GM19043 (cell line): Measurements from ENCODE around the gene GCLM.
"Not testable (repeated sequence)": the region's sequence is repeated elsewhere in the genome, so short reads cannot be mapped to it uniquely, and the experiment has no call there.

Source experiments
- ATAC-seq: cut with Tn5 transposase; IDR thresholded peaks from one replicate; pipeline ENCODE4 v1.9.1; 2021; ENCODE audit warnings: low read depth; ENCODE audit not compliant: unreplicated experiment

Gene GCLM

DNA sequence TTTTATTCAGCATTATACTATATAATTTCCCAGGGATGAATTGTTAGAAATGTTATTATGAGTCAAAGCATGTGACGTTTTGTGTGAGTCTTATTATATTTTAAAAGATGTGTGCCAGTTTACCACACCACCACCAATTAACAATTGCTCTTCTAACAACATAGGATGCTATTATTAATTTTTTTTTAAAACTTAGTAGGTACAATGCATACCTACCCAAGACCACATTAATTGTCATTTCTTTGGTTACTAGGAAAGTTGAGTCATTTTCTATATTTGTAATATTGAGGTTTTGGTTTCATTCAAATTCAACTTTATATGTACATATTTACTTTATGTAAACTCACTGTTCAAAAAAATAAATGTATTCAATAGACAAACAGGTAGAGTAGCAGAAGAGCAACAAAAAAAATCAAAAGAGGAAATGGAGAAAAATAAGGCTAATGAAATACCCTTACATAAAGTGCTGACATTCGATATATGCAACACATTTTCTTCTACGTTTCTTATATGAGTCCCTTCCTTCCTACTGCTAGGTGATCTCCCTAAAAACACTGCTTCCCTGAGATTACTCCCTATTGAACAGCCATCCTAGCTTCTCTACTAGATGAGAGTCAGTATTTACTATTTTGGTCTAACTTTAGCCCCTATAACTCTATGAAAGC, 9.6 kb downstream of the GCLM start:
- ATAC-seq: no peak

DNA sequence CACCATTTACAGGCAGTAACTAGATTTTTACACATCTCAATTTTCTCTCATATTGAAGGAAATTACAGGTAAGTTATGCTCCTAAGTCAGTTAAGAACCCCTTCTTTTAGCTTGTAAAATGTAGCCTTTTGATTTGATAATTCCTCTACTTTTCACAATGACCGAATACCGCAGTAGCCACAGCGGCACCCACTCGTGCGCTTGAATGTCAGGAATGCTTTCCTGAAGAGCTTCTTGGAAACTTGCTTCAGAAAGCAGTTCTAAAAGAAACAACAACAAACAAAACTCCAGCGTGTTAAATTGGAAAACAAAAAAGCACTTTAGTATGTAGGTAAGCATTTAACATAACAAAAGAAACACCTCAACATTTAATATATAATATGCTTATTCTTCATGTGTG, 20.3 kb downstream of the GCLM start:
- no peak for ATAC-seq

DNA sequence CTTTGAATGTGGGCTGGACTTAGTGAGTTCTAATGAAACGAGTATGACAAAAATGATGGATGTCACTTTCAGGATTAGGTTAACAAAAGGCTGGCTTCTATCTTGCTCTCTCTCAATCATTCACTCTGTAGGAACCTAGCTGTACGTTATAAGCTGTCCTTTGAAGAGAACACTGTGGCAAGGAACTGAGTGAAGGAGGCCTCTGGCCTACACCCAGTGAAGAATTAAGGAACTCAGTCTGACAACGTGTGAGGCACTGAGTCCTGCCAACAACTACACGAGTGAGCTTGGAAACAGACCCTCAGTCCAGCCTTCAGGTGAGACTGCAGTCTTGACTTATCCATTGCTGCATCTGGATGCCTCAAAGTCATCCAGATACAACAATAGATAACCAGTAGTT, 27.0 kb downstream of the GCLM start:
- ATAC-seq: no peak

DNA sequence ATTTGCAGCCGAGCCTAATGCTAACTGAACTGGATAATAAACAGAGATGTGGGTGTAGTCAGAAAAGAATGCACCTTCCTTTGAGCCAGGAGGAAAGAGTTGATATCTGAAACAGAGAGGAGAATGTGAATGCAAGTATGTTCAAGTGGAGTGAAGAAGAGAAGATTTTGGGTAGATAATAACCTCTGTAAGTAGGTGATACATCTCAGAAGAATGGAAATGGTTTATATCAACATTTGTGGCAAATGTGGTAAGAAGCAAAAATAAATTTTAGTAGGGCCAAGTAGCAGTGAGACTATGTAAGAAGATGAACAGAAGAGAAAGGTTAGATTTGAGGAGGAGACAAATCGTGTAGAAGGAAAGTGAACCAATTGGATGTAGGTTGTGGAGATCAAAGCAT, 28.5 kb downstream of the GCLM start:
- ATAC-seq: no peak

DNA sequence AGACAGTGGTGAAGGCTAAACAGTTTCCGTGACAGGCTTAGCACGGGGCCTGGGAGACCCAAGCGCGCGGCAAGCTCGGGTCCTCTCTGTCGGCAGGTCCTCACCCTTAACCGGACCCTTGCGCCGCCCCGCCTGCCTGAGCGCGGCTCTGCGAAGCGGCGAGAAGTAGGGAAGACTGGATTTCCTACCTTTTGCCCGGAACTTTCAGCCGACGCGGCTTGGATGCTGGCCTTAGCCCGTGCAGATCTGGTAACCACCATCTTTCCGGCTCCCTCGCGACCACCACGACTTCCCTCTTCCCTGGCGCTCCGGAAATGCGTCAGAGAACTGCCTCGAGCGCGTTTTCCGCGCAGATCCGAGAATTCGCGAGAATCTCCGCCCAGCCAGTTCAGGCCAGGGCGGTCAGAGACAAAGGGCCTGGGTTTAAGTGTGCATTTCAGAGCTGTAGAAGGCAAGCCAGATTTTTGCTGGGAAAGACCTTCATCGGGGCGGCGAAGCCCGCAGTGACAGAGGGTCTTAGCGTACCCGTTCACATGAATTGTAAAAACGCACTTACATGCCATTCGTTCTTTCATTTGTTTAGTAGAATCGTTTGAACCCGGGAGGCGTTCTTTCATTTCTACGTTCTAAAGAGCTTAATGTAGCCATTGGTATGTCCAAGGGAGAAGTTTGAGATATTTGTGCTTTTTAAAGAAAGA, 30.2 kb downstream of the GCLM start, which contains the start of gene DNTTIP2:
Gene DNTTIP2 (minus strand): TSS at position 318 of the 698 bp plus-strand sequence. CDS start 58 bp downstream, at position 260.
- ATAC-seq: peak; percentile 90

DNA sequence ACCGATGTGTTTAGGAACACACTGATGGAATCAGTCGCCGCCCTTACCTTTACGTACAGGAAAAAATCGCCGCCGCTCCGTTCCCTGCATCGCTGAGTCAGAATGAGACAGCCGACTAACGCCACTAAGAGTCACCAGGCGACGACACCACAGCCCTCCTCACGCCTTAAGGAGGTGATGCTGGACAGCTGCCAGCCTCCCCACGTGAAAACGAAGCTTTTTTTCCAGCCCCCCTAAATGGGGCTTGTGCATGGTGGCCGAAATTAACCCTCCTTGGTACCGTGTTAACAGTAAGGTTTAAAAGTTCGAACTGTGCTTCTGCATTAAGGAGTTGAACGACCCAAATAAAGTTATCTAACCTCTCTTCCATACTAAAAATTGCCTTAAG, 30.7 kb downstream of the GCLM start:
- peak; percentile 35 for ATAC-seq

DNA sequence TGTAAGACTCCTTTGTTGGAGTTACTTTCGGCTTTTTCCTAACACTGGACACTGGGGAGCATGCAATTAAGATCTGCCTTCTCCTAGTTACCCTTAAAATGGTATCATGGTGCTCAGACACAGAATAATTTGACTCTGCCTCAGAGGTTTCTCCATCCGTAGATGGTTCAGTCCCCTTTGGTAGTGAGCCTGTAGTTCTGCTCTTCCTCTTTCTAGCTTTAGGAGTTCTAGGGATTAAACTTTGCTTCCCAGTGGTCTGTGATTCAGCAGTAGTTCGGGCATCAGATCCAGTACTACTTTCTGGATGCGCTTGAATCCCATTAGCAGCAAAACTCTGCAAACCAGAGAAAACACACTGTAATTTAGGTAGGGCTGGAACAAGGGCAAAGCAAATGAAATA, 31.7 kb downstream of the GCLM start:
- ATAC-seq: no peak

DNA sequence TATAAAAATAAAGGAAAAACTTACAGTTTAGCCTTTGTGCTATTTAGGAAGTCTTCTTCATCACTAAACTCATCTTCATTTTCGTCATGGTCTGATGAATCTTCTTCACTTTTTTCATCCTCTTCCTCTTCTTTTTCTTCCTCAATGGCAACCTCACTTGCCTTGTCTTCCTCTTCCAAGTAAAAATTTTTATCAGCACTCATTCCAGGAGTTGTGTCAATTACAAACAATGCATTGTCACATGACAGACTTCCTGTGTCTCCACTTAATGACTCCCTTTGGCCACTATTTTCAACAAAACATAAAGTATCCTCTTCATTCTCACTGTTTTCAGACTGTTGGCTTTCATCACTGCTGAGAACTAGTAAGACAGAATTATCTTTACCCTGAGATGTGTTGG, 33.0 kb downstream of the GCLM start:
- ATAC-seq: no peak

DNA sequence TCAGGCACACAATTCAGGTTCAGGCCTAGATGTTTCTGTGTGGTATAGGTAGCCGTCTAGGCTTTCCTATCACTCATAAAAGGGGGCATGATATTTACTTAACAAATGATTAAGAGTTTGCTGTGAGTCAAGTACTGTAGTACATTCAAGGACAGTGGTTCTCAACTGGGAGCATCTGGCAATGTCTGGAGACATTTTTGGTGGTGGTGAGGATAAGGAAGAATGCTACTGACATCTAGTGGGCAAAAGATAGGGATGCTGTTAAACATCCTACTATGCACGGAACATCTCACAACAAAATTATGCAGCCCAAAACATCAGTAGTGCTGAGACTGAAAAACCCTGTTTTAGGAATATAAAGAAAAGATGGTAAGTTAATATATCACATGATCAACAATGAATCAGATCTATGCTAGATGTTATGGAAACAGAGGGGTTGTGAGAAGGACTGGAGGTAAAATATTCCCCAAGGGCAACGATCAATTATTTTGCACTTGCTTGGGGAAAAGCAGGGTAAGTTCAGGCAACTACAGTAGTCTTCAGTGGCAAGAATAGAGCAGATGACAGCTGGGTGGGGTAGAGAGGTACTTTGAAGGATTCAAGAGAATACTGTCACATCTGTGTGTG, 35.1 kb downstream of the GCLM start:
- no peak for ATAC-seq

DNA sequence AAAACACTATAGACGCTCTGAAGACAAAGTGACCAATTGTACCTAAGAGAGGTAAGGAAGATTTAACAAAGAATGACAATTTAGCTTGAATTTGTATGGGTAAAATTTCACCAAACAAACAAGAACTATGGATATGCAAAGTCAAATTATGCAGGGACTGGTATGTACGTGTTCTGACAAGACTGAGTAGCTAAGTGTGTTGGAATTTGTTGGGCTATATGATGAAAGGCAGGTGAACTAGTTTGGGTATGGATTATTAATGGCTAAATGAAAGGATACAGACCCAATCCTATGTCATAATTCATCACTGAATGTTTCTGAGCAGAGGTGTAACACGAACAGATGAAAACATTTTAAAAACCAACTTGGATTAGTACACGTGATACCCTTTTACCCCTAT, 37.9 kb downstream of the GCLM start:
- ATAC-seq: no peak

DNA sequence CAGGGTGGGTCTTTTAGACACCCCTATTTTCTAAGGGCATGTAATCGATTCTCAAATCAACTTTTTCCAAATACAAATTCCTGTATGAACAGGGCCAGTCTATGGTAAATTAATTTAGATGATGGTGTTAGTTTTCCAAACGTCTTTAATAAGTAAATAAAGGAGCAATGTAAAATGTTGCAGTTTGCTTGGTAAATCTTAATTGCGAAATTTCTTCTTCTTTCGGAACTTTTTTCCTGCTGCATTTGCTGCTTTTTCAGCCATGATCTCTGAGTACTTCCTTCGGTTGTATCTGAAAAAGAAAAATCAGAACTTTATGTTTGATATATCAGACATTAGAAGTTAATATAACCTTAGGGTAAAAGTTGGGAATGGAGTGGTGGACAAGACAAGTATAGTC, 39.6 kb downstream of the GCLM start:
- ATAC-seq: no peak

DNA sequence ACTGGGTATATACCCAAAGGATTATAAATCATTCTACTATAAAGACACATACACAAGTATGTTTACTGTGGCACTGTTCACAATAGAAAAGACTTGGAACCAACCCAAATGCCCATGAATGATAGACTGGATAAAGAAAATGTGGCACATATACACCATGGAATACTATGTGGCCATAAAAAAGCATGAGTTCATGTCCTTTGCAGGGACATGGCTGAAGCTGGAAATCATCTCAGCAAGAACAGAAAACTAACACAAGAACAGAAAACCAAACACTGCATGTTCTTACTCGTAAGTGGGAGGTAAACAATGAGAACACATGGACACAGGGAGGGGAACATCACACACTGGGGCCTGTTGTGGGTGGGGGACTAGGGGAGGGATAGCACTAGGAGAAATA, 40.7 kb downstream of the GCLM start:
- not testable (repeated sequence) for ATAC-seq

DNA sequence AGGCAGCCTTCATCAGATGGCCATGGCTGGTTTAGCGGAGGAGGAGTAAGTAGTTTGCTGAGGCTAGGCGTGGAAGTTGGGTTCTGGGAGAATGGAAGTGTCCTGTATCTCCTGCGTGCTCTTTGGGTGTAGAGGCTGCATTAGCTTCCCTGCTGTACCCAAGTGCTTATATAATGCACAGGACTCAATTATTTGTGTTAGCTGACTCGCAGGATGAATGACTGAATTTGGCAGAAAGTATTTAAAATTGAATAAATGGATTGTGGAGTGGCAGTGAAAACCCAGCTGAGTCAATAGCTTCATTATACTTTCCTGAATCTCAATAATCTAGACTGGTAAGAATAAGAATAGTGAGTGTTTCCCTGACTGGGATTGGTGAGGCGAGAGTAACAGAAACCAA, 44.0 kb downstream of the GCLM start:
- ATAC-seq: no peak

DNA sequence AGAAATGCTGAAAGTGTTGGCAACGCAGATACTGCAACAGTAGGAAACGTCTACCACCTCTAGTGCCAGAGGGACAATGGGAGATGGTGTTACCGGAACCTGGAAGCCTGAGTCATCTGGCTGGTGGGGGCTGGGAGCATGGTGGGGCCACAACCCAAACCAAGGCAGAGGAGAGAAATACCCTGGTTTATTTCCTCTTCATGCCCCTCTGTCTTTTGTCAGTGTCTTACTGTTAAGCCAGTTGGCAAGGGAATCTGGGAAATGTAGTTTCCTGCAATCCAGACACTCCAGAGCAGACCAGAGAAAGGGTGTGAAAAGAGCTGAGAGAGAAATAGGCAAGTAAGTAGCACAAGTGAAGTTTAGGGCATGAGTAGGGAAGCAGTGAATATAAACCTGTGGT, 45.1 kb downstream of the GCLM start:
- no peak for ATAC-seq

DNA sequence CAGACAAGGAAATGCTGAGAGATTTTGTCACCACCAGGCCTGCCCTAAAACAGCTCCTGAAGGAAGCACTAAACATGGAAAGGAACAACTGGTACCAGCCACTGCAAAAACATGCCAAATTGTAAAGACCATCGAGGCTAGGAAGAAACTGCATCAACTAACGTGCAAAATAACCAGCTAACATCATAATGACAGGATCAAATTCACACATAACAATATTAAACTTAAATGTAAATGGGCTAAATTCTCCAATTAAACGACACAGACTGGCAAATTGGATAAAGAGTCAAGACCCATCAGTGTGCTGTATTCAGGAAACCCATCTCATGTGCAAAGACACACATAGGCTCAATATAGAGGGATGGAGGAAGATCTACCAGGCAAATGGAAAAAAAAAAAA, 51.6 kb downstream of the GCLM start:
- not testable (repeated sequence) for ATAC-seq

DNA sequence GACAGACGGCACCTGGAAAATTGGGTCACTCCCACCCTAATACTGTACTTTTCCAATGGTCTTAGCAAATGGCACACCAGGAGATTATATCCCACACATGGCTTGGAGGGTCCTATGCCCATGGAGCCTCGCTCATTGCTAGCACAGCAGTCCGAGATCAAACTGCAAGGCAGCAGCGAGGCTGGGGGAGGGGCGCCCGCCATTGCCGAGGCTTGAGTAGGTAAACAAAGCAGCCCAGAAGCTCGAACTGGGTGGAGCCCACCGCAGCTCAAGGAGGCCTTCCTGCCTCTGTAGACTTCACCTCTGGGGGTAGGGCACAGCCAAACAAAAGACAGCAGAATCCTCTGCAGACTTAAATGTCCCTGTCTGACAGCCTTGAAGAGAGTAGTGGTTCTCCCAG, 53.2 kb downstream of the GCLM start:
- ATAC-seq: not testable (repeated sequence)

DNA sequence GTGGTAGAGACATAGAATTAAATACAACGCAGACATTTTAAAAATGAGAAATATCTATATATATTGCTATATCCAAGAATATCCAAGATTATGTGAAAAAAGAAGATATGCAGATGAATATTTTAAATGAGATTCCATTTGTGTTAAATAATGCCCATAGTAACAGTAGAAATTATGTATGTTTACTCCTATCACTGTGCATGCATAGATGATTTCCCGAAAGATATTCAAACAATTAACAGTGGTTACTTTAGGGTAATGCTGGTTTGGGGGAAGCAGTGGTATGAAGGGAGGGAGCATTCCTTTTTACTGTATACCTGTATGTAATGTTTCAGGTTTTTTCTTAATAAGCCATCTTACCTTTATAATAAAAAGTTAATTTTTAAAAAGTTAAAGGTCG, 55.3 kb downstream of the GCLM start:
- ATAC-seq: no peak

DNA sequence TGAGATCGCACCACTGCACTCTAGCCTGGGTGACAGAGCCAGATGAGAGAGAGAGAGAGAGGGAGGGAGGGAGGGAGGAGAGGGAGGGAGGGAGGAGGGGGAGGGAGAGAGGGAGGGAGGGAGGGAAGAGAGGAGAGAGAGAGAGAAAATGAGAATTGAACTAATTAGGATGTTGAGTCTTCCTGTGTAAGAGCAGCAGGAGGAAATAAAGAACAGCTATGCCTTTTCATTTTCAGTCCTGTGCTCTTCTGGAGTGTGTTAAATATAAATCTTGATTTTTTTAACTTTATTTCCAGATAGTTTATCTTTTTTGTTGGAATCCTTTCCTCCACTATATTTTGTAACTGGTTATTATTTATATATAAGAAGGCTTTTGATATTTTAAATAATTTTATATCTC, 57.4 kb downstream of the GCLM start:
- no peak for ATAC-seq

DNA sequence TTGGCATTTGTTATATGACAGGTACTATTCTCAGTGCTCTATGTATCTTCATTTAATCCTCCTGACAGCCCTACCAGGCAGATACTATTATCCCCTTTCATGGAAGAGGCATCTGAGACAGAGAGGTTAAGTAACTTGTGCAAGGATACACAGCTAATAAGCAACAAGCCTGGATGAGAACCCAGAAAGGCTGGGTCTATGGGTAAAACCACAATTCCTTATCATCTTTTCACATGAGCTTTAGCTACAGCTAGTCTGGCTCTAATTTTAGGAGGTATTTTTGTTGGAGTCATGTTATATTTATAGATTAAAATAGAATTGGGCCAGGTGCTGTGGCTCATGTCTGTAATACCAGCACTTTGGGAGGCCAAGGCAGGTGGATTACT, 57.9 kb downstream of the GCLM start:
- ATAC-seq: no peak

DNA sequence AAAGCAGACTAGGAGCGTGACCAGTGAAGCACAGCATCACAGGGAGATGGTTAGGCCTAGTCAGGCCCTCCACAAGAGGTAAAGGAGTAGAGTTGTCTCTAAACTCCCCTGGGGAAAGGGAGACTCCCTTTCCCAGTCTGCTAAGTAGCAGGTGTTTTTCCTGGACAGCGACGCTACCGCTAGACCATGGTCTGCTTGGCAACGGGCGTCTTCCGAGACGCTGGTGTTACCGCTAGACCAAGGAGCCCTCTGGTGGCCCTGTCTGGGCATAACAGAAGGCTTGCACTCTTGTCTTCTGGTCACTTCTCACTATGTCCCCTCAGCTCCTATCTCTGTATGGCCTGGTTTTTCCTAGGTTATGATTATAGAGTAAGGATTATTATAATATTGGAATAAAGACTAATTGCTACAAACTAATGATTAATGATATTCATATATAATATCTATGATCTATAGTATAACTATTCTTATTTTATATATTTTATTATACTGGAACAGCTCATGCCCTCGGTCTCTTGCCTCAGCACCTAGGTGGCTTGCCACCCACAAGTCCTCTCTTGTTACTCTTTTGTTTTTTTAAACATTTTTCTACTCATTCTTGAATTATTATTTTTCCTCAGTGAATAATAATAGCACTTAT, 58.4 kb downstream of the GCLM start:
- ATAC-seq: not testable (repeated sequence)

DNA sequence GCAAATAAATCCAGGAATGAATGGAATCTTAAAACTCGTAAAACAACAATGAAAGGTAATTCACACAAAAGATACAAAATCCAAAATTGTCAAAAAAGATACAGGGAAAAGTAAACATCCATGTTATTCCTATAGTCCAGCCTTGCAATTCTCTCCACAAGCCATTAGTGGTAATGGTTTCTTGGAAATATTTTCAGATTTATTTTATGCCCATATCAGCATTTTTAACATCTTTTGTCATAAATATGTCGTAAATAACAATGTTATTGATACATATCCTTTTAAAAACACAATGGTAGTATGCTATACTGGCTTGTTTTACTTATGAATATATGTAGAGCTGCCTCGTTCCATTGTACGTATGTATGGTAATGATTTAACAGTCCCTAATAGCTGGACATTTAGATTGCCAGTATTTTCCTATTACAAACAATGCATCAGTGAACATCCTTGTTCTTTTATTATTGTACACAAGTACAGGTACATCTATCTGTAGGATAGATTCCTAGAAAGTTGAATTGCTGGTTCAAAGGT, 60.8 kb downstream of the GCLM start:
- no peak for ATAC-seq
